DMS79 (cell line): ENCODE data around the gene ATXN7L1.
A peak's percentile ranks its signal among the peaks of the same experiment; 100 is the strongest.
"Not testable (repeated sequence)": the region's sequence is repeated elsewhere in the genome, so short reads cannot be mapped to it uniquely, and the experiment has no call there.

Source experiments
- DNase-seq: peaks from one replicate; lab custom pipeline; 2025; lab: John Stamatoyannopoulos, UW

The ATXN7L1 gene

GRCh38 chr7:105860793-105861192, 15.6 kb downstream of the ATXN7L1 start:
- DNase-seq: no peak

GRCh38 chr7:105857009-105857952, 19.1 kb downstream of the ATXN7L1 start:
- DNase-seq: no peak

- no peak for DNase-seq
Observed at GRCh38 chr7:105854498-105854897, 21.9 kb downstream of the ATXN7L1 start.

GRCh38 chr7:105853931-105854419, 22.4 kb downstream of the ATXN7L1 start:
- DNase-seq: no peak

- DNase-seq: no peak
Observed at GRCh38 chr7:105851064-105851463, 25.3 kb downstream of the ATXN7L1 start.

- no peak for DNase-seq
Observed at GRCh38 chr7:105849122-105849855, 27.1 kb downstream of the ATXN7L1 start.

- no peak for DNase-seq
Observed at GRCh38 chr7:105846404-105846803, 30.0 kb downstream of the ATXN7L1 start.

GRCh38 chr7:105844681-105845080, 31.7 kb downstream of the ATXN7L1 start:
- DNase-seq: not testable (repeated sequence)

GRCh38 chr7:105841866-105842265, 34.5 kb downstream of the ATXN7L1 start:
- no peak for DNase-seq

- no peak for DNase-seq
Observed at GRCh38 chr7:105840981-105841749, 35.2 kb downstream of the ATXN7L1 start.

GRCh38 chr7:105839266-105839665, 37.1 kb downstream of the ATXN7L1 start:
- DNase-seq: no peak

- peak; percentile 62 for DNase-seq
Observed at GRCh38 chr7:105838627-105839231, 37.7 kb downstream of the ATXN7L1 start.

- peak; percentile 81 for DNase-seq
Observed at GRCh38 chr7:105837765-105838626, 38.4 kb downstream of the ATXN7L1 start.

GRCh38 chr7:105835441-105835840, 41.0 kb downstream of the ATXN7L1 start:
- no peak for DNase-seq

- DNase-seq: no peak
Observed at GRCh38 chr7:105831824-105832535, 44.4 kb downstream of the ATXN7L1 start.

GRCh38 chr7:105831302-105831620, 45.1 kb downstream of the ATXN7L1 start:
- no peak for DNase-seq

- DNase-seq: no peak
Observed at GRCh38 chr7:105830405-105831301, 45.7 kb downstream of the ATXN7L1 start.

- no peak for DNase-seq
Observed at GRCh38 chr7:105829681-105830322, 46.6 kb downstream of the ATXN7L1 start.

GRCh38 chr7:105828141-105828540, 48.3 kb downstream of the ATXN7L1 start:
- no peak for DNase-seq
